Stomach (tissue), 9 donors: Measurements from ENCODE around the gene ALK. TPM values are rescaled to one million over a fixed set of nuclear protein-coding genes. Genes with fewer than 3 reads are reported as not detected.

Experiments
- DNase-seq, 2 donors: peaks; one replicate each; pipeline versions ENCODE4 v3.0.0 to v3.0.0-alpha.2; 2013 to 2019
- H3K27ac ChIP-seq, 5 donors: fragments of 200-600 bp in 4 of 5; sonication (generic) in 4 of 5; one replicate each; pipeline ENCODE4 v1.5.1; 2013 to 2019; ENCODE audit warnings: mild to moderate bottlenecking in 1 of 5, moderate library complexity in 1 of 5
- H3K27me3 ChIP-seq, 3 donors: fragments of 200-600 bp; sonication (generic); one replicate each; pipeline ENCODE4 v1.5.1; 2017 to 2019; ENCODE audit warnings: mixed run types in 1 of 3
- H3K36me3 ChIP-seq, 4 donors: fragments of 200-600 bp; sonication (generic); 1 replicate in 3 of 4; 2 replicates in 1 of 4; pipeline ENCODE4 v1.5.1; 2016 to 2019
- H3K4me1 ChIP-seq, 4 donors: fragments of 200-600 bp; sonication (generic); one replicate each; pipeline ENCODE4 v1.5.1; 2016 to 2019
- H3K4me3 ChIP-seq, 4 donors: fragments of 200-600 bp; sonication (generic) in 3 of 4; one replicate each; pipeline ENCODE4 v1.5.1; 2016 to 2019; ENCODE audit warnings: mild to moderate bottlenecking in 1 of 4
- H3K9me3 ChIP-seq, 4 donors: fragments of 200-600 bp; sonication (generic); one replicate each; pipeline ENCODE4 v1.5.1; 2016 to 2019
- CTCF ChIP-seq, 7 experiments: fragments of 450-650 bp in 4 of 7; fragments of 200-600 bp in 3 of 7; sonication (generic) in 3 of 7; IDR thresholded peaks; one replicate each; pipeline ENCODE4 v1.5.1; 2016 to 2019; ENCODE audit warnings: antibody characterized with exemption in 7 of 7, control low read depth in 2 of 7, mild to moderate bottlenecking in 1 of 7
- EP300 ChIP-seq: sonication (generic); formaldehyde crosslinking; IDR thresholded peaks from one replicate; pipeline ENCODE4 v1.6.1; 2017; ENCODE audit warnings: antibody characterized with exemption
- POLR2A ChIP-seq, 4 donors: fragments of 450-650 bp; IDR thresholded peaks; one replicate each; pipeline ENCODE4 v1.6.1; 2016; ENCODE audit warnings: antibody characterized with exemption in 4 of 4, control low read depth in 2 of 4, mild to moderate bottlenecking in 1 of 4, moderate library complexity in 1 of 4
- POLR2AphosphoS5 ChIP-seq, 3 donors: sonication (generic); formaldehyde crosslinking; IDR thresholded peaks; one replicate each; pipeline ENCODE4 v1.6.1; 2016; ENCODE audit warnings: antibody characterized with exemption in 3 of 3
- WGBS, 5 donors: extraction: QIAGEN DNeasy Blood & Tissue Kit in 3 of 5; methylation state at CpG; one replicate each; pipeline versions ENCODE4 v1.1.5 to v1.1.7; 2013 to 2018; 5-methylcytosine and 5-hydroxymethylcytosine counted together
- intact Hi-C: fragments of 100-400 bp; cut with DNase I; formaldehyde crosslinking; loops from one replicate; pipeline ENCODE4 v1.15.1; 2023; ENCODE audit warnings: low total_unique reads
- polyA plus RNA-seq, 3 donors: library from polyadenylated mRNA; stranded (reverse); fragments of 200-250 nt; gene quantifications; one replicate each; pipeline ENCODE4 v1.2.3, GENCODE V29; 2013
- total RNA-seq, 5 donors: library from RNA; depleted of rRNA; stranded (reverse); fragments of >200 nt; gene quantifications; one replicate each; pipeline versions ENCODE4 v1.1.0 to v1.2.3, GENCODE V29; 2014 to 2016
- donor health status: healthy with polysubstance abuse.
- donor health status: Bipolar disorder and iron deficiency.
- donor health status: healthy.

Gene ALK
- total and polyA plus RNA-seq, 8 donors, result 0.13 to 0.92 TPM; not detected in 6

GRCh38 chr2:29308366-29308765 lies 613.0 kb downstream of the ALK start:
- no peaks in the 10 kb centered on the region for H3K9me3 ChIP-seq
- peaks cover 0 to 15% (median 0%) of the 10 kb centered on the region in 4 donors for H3K4me1 ChIP-seq
- no peak overlapping the region for H3K4me3 ChIP-seq
- H3K27ac ChIP-seq, result no peak overlapping the region
- H3K27me3 ChIP-seq, result no peaks in the 10 kb centered on the region
- intact Hi-C loops, result no loop called here
- DNase-seq, result no peak
- WGBS, 5 donors, result 63 to 83% (median 77%) methylated on average over 9 of the region's 9 CpGs
- TF ChIP-seq EP300 (no peak), POLR2A (IDR thresholded peaks at IDR 0.05) (no peak), CTCF (IDR thresholded peaks at IDR 0.05) (no peak), POLR2AphosphoS5 (IDR thresholded peaks at IDR 0.05) (no peak)
- H3K36me3 ChIP-seq, result no peaks in the 10 kb centered on the region

- Histone ChIP-seq H3K27ac (no peak overlapping the region), H3K4me1 (peaks cover 0 to 15% (median 0%) of the 10 kb centered on the region in 4 donors), H3K27me3 (no peaks in the 10 kb centered on the region), H3K36me3 (no peaks in the 10 kb centered on the region), H3K9me3 (no peaks in the 10 kb centered on the region), H3K4me3 (no peak overlapping the region)
- no peak for TF ChIP-seq POLR2AphosphoS5 (IDR thresholded peaks at IDR 0.05)
- no peak for TF ChIP-seq POLR2A (IDR thresholded peaks at IDR 0.05)
- TF ChIP-seq CTCF (IDR thresholded peaks at IDR 0.05), result no peak
- TF ChIP-seq EP300, result no peak
- intact Hi-C loops, result no loop called here
- DNase-seq, result no peak
- WGBS, 5 donors, result 39 to 52% (median 45%) methylated on average over 2 of the region's 2 CpGs
Measured at GRCh38 chr2:29307519-29307918, 613.9 kb downstream of the ALK start.

- TF ChIP-seq POLR2AphosphoS5 (IDR thresholded peaks at IDR 0.05) (no peak), EP300 (no peak), POLR2A (IDR thresholded peaks at IDR 0.05) (no peak), CTCF (IDR thresholded peaks at IDR 0.05) (no peak)
- Histone ChIP-seq H3K36me3 (no peaks in the 10 kb centered on the region), H3K27me3 (no peaks in the 10 kb centered on the region), H3K4me3 (no peak overlapping the region), H3K4me1 (peaks cover 0 to 15% (median 0%) of the 10 kb centered on the region in 4 donors), H3K27ac (no peak overlapping the region), H3K9me3 (no peaks in the 10 kb centered on the region)
- WGBS, 5 donors, result 78 to 84% (median 82%) methylated on average over 6 of the region's 6 CpGs
- no peak for DNase-seq
- intact Hi-C loops, result no loop called here
Measured at GRCh38 chr2:29305762-29306161, 615.6 kb downstream of the ALK start.

GRCh38 chr2:29304399-29305060 lies 616.9 kb downstream of the ALK start:
- Histone ChIP-seq H3K4me1 (peaks cover 0 to 9% (median 0%) of the 10 kb centered on the region in 4 donors), H3K9me3 (no peaks in the 10 kb centered on the region), H3K27ac (no peak overlapping the region), H3K27me3 (no peaks in the 10 kb centered on the region), H3K36me3 (no peaks in the 10 kb centered on the region), H3K4me3 (no peak overlapping the region)
- intact Hi-C loops, result no loop called here
- 72 to 77% (median 75%) methylated on average over 4 of the region's 4 CpGs for WGBS, 5 donors
- DNase-seq, result no peak
- no peak for TF ChIP-seq POLR2AphosphoS5 (IDR thresholded peaks at IDR 0.05)

- DNase-seq, result no peak
- Histone ChIP-seq H3K4me1 (no peaks in the 10 kb centered on the region), H3K4me3 (no peak overlapping the region), H3K9me3 (no peaks in the 10 kb centered on the region), H3K27me3 (peaks cover 0 to 12% (median 0%) of the 10 kb centered on the region in 3 donors), H3K27ac (no peak overlapping the region), H3K36me3 (no peaks in the 10 kb centered on the region)
- 77 to 87% (median 82%) methylated on average over 10 of the region's 10 CpGs for WGBS, 5 donors
- intact Hi-C loops, result loop anchor here (10.0 kb wide), 1 partner anchor 548 kb away; no protein-coding TSS in a partner anchor
- no peak for TF ChIP-seq EP300
- TF ChIP-seq CTCF (IDR thresholded peaks at IDR 0.05), result no peak
- no peak for TF ChIP-seq POLR2A (IDR thresholded peaks at IDR 0.05)
- no peak for TF ChIP-seq POLR2AphosphoS5 (IDR thresholded peaks at IDR 0.05)
Measured at GRCh38 chr2:29296585-29296984, 624.8 kb downstream of the ALK start.
